SU-DHL-6 (cell line): ENCODE results near the gene EPHA8.

Experiments
- CTCF ChIP-seq: fragments of 200-600 bp; sonication (generic); IDR thresholded peaks from one replicate; pipeline ENCODE4 v1.5.1; 2017; ENCODE audit warnings: antibody characterized with exemption, mild to moderate bottlenecking, low read length, moderate library complexity; ENCODE audit not compliant: insufficient read depth, poor library complexity, severe bottlenecking
- EZH2phosphoT487 ChIP-seq: fragments of 200-600 bp; sonication (generic), shearing (Covaris generic); conservative IDR thresholded peaks from 2 replicates; pipeline ENCODE4 v1.6.1; 2018; ENCODE audit warnings: mild to moderate bottlenecking, antibody characterized with exemption, low read length, moderate library complexity, mixed read lengths

GRCh38 chr1:22587247-22587646 lies 24.0 kb downstream of the EPHA8 start:
- TF ChIP-seq CTCF: no peak
- no peak for TF ChIP-seq EZH2phosphoT487
